ENCODE results near the gene C13orf42.
"Not testable (repeated sequence)": the region's sequence is repeated elsewhere in the genome, so short reads cannot be mapped to it uniquely, and the experiment has no call there.

Gene C13orf42

DNA sequence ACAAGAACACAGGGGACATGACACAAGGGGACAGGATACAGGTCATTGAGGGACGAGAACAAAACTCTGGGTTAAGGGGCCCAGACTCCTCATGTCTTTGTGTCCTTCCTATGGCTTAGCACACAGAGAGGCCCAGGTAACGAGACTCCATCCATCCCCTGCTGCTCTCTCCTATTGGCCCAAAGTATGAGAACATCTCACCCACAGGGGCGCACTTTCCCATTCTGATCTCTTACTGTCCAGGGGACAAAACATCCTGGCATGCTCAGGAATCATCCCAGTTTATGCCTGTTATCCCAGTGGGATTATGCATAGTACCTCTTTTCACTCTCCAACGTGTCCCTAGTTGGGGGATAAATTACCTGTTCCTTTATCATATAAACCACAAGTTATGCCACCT is 19.2 kb downstream of the C13orf42 start:
- H3K4me1 ChIP-seq (ENCODE audit: control insufficient read depth in 2 of 2, insufficient read depth in 1 of 2, low read depth in 1 of 2, low read length in 2 of 2): peaks cover 0 to 5% of the 10 kb centered on the region in 2 donors
- no peak overlapping the region for H4K91ac ChIP-seq (ENCODE audit: low read depth, low read length, poor library complexity)
- no peak overlapping the region for H2BK120ac ChIP-seq (ENCODE audit: low read depth, low read length)
- H2BK12ac ChIP-seq (ENCODE audit: low read length): no peak overlapping the region
- no peak overlapping the region for H2AK5ac ChIP-seq (ENCODE audit: low read depth, low read length)
- no peak overlapping the region for H3K4ac ChIP-seq (ENCODE audit: low read length)
- no peak overlapping the region for H4K8ac ChIP-seq (ENCODE audit: low read depth, low read length)
- DNase-seq (ENCODE audit: low spot score): no peak
- H3K27ac ChIP-seq (replicated peaks; ENCODE audit: low read length): no peak overlapping the region
- no peak overlapping the region for H3K14ac ChIP-seq (ENCODE audit: low read length)
- H3K36me3 ChIP-seq (replicated peaks in 1 of 2; ENCODE audit: control insufficient read depth in 2 of 2, insufficient read depth in 2 of 2, low read length in 2 of 2): no peaks in the 10 kb centered on the region
- H2AFZ ChIP-seq (ENCODE audit: low read length): no peak overlapping the region
- H3K4me3 ChIP-seq (ENCODE audit: low read length in 2 of 2): no peak overlapping the region
- H3K4me2 ChIP-seq (ENCODE audit: insufficient read depth, low read length, poor library complexity, severe bottlenecking): no peak overlapping the region
- no peaks in the 10 kb centered on the region for H3K27me3 ChIP-seq (ENCODE audit: control insufficient read depth in 3 of 3, insufficient read depth in 3 of 3, low read depth in 1 of 3, low read length in 3 of 3)
- H3K9me3 ChIP-seq (replicated peaks in 1 of 2; ENCODE audit: control insufficient read depth in 2 of 2, insufficient read depth in 1 of 2, low read depth in 1 of 2, low read length in 2 of 2): peaks cover 0 to 4% of the 10 kb centered on the region in 2 donors
- WGBS, 2 donors (ENCODE audit: extremely low coverage in 2 of 2, insufficient read length in 2 of 2, insufficient replicate concordance in 1 of 2): no CpG with 5 or more reads among the region's 4 CpGs
- no peaks in the 10 kb centered on the region for H3K79me1 ChIP-seq (ENCODE audit: low read depth, low read length)
- no peak overlapping the region for H3K9ac ChIP-seq (ENCODE audit: low read depth, low read length, poor library complexity)
- H2BK5ac ChIP-seq (ENCODE audit: low read length): no peak overlapping the region
- no peak overlapping the region for H3K18ac ChIP-seq (ENCODE audit: low read length)
- no peak overlapping the region for H3K23ac ChIP-seq (ENCODE audit: low read depth, low read length, poor library complexity)
- no peak overlapping the region for H2BK15ac ChIP-seq (ENCODE audit: low read length)

DNA sequence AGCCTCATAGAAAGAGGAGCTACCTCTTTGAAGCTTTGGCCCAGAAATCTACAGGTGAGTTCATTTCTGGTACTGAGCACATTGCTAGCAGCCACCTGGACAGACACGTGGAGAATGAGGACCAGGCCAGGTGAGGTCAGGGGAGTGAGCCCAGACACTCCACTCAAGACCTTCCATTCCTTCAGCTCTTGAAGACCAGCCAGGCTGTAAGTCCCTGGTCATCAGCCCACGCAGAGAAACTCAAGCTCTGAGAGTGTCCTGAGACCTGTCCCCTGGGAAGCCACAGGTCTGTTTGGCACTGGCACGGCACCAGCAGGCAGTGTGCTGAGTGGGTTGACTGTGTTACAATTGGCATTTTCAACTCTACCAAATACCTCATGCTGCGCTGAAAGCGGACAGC is 27.4 kb downstream of the C13orf42 start:
- peaks cover 0 to 1% of the 10 kb centered on the region in 2 donors for H3K9me3 ChIP-seq (replicated peaks in 1 of 2; ENCODE audit: control insufficient read depth in 2 of 2, insufficient read depth in 1 of 2, low read depth in 1 of 2, low read length in 2 of 2)
- H3K27ac ChIP-seq (replicated peaks; ENCODE audit: low read length): no peak overlapping the region
- H3K23ac ChIP-seq (ENCODE audit: low read depth, low read length, poor library complexity): no peak overlapping the region
- DNase-seq (ENCODE audit: low spot score): no peak
- no CpG with 5 or more reads among the region's 5 CpGs for WGBS, 2 donors (ENCODE audit: extremely low coverage in 2 of 2, insufficient read length in 2 of 2, insufficient replicate concordance in 1 of 2)
- no peaks in the 10 kb centered on the region for H3K4me1 ChIP-seq (ENCODE audit: control insufficient read depth in 2 of 2, insufficient read depth in 1 of 2, low read depth in 1 of 2, low read length in 2 of 2)
- no peak overlapping the region for H2AFZ ChIP-seq (ENCODE audit: low read length)
- H3K36me3 ChIP-seq (replicated peaks in 1 of 2; ENCODE audit: control insufficient read depth in 2 of 2, insufficient read depth in 2 of 2, low read length in 2 of 2): no peaks in the 10 kb centered on the region
- no peak overlapping the region for H2BK120ac ChIP-seq (ENCODE audit: low read depth, low read length)
- H3K9ac ChIP-seq (ENCODE audit: low read depth, low read length, poor library complexity): no peak overlapping the region
- peak overlapping the region; percentile 44 for H2BK15ac ChIP-seq (ENCODE audit: low read length)
- H2BK5ac ChIP-seq (ENCODE audit: low read length): no peak overlapping the region
- no peak overlapping the region for H4K8ac ChIP-seq (ENCODE audit: low read depth, low read length)
- no peak overlapping the region for H2AK5ac ChIP-seq (ENCODE audit: low read depth, low read length)
- no peak overlapping the region for H3K18ac ChIP-seq (ENCODE audit: low read length)
- no peak overlapping the region for H3K4me3 ChIP-seq (ENCODE audit: low read length in 2 of 2)
- peaks cover 0 to 3% (median 0%) of the 10 kb centered on the region in 3 experiments for H3K27me3 ChIP-seq (ENCODE audit: control insufficient read depth in 3 of 3, insufficient read depth in 3 of 3, low read depth in 1 of 3, low read length in 3 of 3)
- H3K4me2 ChIP-seq (ENCODE audit: insufficient read depth, low read length, poor library complexity, severe bottlenecking): no peak overlapping the region
- no peak overlapping the region for H3K14ac ChIP-seq (ENCODE audit: low read length)
- H3K4ac ChIP-seq (ENCODE audit: low read length): no peak overlapping the region
- no peaks in the 10 kb centered on the region for H3K79me1 ChIP-seq (ENCODE audit: low read depth, low read length)
- H2BK12ac ChIP-seq (ENCODE audit: low read length): no peak overlapping the region
- no peak overlapping the region for H4K91ac ChIP-seq (ENCODE audit: low read depth, low read length, poor library complexity)

- not testable (repeated sequence) for DNase-seq (ENCODE audit: low spot score); H2BK5ac ChIP-seq (ENCODE audit: low read length); H3K23ac ChIP-seq (ENCODE audit: low read depth, low read length, poor library complexity); H2AK5ac ChIP-seq (ENCODE audit: low read depth, low read length); H4K8ac ChIP-seq (ENCODE audit: low read depth, low read length); H3K4me2 ChIP-seq (ENCODE audit: insufficient read depth, low read length, poor library complexity, severe bottlenecking); H3K4ac ChIP-seq (ENCODE audit: low read length); H3K36me3 ChIP-seq (replicated peaks in 1 of 2; ENCODE audit: control insufficient read depth in 2 of 2, insufficient read depth in 2 of 2, low read length in 2 of 2); H2BK15ac ChIP-seq (ENCODE audit: low read length); H3K14ac ChIP-seq (ENCODE audit: low read length); H3K79me1 ChIP-seq (ENCODE audit: low read depth, low read length); H2AFZ ChIP-seq (ENCODE audit: low read length); H4K91ac ChIP-seq (ENCODE audit: low read depth, low read length, poor library complexity); H3K9me3 ChIP-seq (replicated peaks in 1 of 2; ENCODE audit: control insufficient read depth in 2 of 2, insufficient read depth in 1 of 2, low read depth in 1 of 2, low read length in 2 of 2); H2BK120ac ChIP-seq (ENCODE audit: low read depth, low read length); H3K4me3 ChIP-seq (ENCODE audit: low read length in 2 of 2); H3K18ac ChIP-seq (ENCODE audit: low read length); H3K27ac ChIP-seq (replicated peaks; ENCODE audit: low read length); H2BK12ac ChIP-seq (ENCODE audit: low read length); H3K4me1 ChIP-seq (ENCODE audit: control insufficient read depth in 2 of 2, insufficient read depth in 1 of 2, low read depth in 1 of 2, low read length in 2 of 2); H3K9ac ChIP-seq (ENCODE audit: low read depth, low read length, poor library complexity); H3K27me3 ChIP-seq (ENCODE audit: control insufficient read depth in 3 of 3, insufficient read depth in 3 of 3, low read depth in 1 of 3, low read length in 3 of 3)
- no CpG with 5 or more reads among the region's 23 CpGs for WGBS, 2 donors (ENCODE audit: extremely low coverage in 2 of 2, insufficient read length in 2 of 2, insufficient replicate concordance in 1 of 2)
Measured at GRCh38 chr13:51080478-51081065, 30.5 kb downstream of the C13orf42 start.

DNA sequence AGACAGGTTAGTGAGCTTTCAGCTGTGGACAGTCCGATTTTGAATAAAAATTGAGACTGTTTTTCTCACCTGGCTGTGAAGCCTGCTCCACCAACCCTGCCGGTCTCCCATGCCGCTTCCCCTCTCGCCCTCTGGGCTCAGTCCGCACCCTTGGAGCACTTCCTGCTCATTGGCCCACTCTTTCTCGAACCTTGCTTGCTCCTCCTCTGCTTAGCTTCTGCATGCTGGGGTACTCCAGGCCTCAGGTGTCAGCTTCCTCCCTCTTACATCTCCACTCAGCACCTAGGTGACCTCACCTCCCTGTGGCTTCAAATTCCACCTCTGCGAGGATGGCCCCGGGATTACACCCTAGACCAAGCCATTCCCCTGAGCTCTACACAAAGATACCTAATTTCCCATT is 39.6 kb downstream of the C13orf42 start:
- Histone ChIP-seq H3K79me1 (ENCODE audit: low read depth, low read length) (no peaks in the 10 kb centered on the region), H3K27ac (replicated peaks; ENCODE audit: low read length) (no peak overlapping the region)

More for the DNA sequence above, 39.6 kb downstream of the C13orf42 start:
- Histone ChIP-seq H2BK120ac (ENCODE audit: low read depth, low read length) (no peak overlapping the region), H3K4me1 (ENCODE audit: control insufficient read depth in 2 of 2, insufficient read depth in 1 of 2, low read depth in 1 of 2, low read length in 2 of 2) (peaks cover 4% of the 10 kb centered on the region in 2 donors), H2BK12ac (ENCODE audit: low read length) (no peak overlapping the region), H3K4ac (ENCODE audit: low read length) (no peak overlapping the region), H3K36me3 (replicated peaks in 1 of 2; ENCODE audit: control insufficient read depth in 2 of 2, insufficient read depth in 2 of 2, low read length in 2 of 2) (no peaks in the 10 kb centered on the region), H3K27me3 (ENCODE audit: control insufficient read depth in 3 of 3, insufficient read depth in 3 of 3, low read depth in 1 of 3, low read length in 3 of 3) (peaks cover 0 to 6% (median 0%) of the 10 kb centered on the region in 3 experiments), H4K91ac (ENCODE audit: low read depth, low read length, poor library complexity) (no peak overlapping the region), H4K8ac (ENCODE audit: low read depth, low read length) (peak overlapping the region; percentile 72), H3K9ac (ENCODE audit: low read depth, low read length, poor library complexity) (no peak overlapping the region), H3K18ac (ENCODE audit: low read length) (no peak overlapping the region), H3K23ac (ENCODE audit: low read depth, low read length, poor library complexity) (no peak overlapping the region), H2AFZ (ENCODE audit: low read length) (no peak overlapping the region), H3K4me3 (ENCODE audit: low read length in 2 of 2) (no peak overlapping the region), H3K14ac (ENCODE audit: low read length) (no peak overlapping the region), H2BK15ac (ENCODE audit: low read length) (no peak overlapping the region), H3K4me2 (ENCODE audit: insufficient read depth, low read length, poor library complexity, severe bottlenecking) (no peak overlapping the region), H3K9me3 (replicated peaks in 1 of 2; ENCODE audit: control insufficient read depth in 2 of 2, insufficient read depth in 1 of 2, low read depth in 1 of 2, low read length in 2 of 2) (no peaks in the 10 kb centered on the region), H2AK5ac (ENCODE audit: low read depth, low read length) (no peak overlapping the region), H2BK5ac (ENCODE audit: low read length) (no peak overlapping the region)
- no CpG with 5 or more reads among the region's 8 CpGs for WGBS, 2 donors (ENCODE audit: extremely low coverage in 2 of 2, insufficient read length in 2 of 2, insufficient replicate concordance in 1 of 2)
- DNase-seq (ENCODE audit: low spot score): no peak
